SH-SY5Y (cell line): Measurements from ENCODE around the gene PGBD5.

Source experiments
- GATA2 ChIP-seq: IDR thresholded peaks from 2 replicates; pipeline ENCODE4 v1.6.1; 2011; ENCODE audit warnings: mild to moderate bottlenecking, low read depth, low read length
- GATA3 ChIP-seq: IDR thresholded peaks from 2 replicates; pipeline ENCODE4 v1.6.1; 2011; ENCODE audit warnings: low read depth, mild to moderate bottlenecking, low read length, moderate library complexity

Gene PGBD5

GRCh38 chr1:230356869-230357794 lies 69.0 kb downstream of the PGBD5 start:
- TF ChIP-seq GATA3 (no peak), GATA2 (no peak)

- no peak for TF ChIP-seq GATA2
- TF ChIP-seq GATA3, result no peak
Measured at GRCh38 chr1:230356190-230356589, 69.9 kb downstream of the PGBD5 start.

- TF ChIP-seq GATA2, result no peak
- TF ChIP-seq GATA3, result no peak
Measured at GRCh38 chr1:230355594-230355993, 70.5 kb downstream of the PGBD5 start.

- no peak for TF ChIP-seq GATA2
- no peak for TF ChIP-seq GATA3
Measured at GRCh38 chr1:230355128-230355527, 71.0 kb downstream of the PGBD5 start.

- no peak for TF ChIP-seq GATA2
- TF ChIP-seq GATA3, result no peak
Measured at GRCh38 chr1:230354005-230354404, 72.1 kb downstream of the PGBD5 start.

- TF ChIP-seq GATA2 (no peak), GATA3 (no peak)
Measured at GRCh38 chr1:230352537-230352936, 73.6 kb downstream of the PGBD5 start.

GRCh38 chr1:230351983-230352382 lies 74.1 kb downstream of the PGBD5 start:
- TF ChIP-seq GATA3 (no peak), GATA2 (no peak)

GRCh38 chr1:230351514-230351913 lies 74.6 kb downstream of the PGBD5 start:
- TF ChIP-seq GATA3, result no peak

- TF ChIP-seq GATA2, result no peak
- no peak for TF ChIP-seq GATA3
Measured at GRCh38 chr1:230350208-230350921, 75.8 kb downstream of the PGBD5 start.

GRCh38 chr1:230349020-230349393 lies 77.1 kb downstream of the PGBD5 start:
- no peak for TF ChIP-seq GATA3
- no peak for TF ChIP-seq GATA2

GRCh38 chr1:230348386-230349019 lies 77.6 kb downstream of the PGBD5 start:
- TF ChIP-seq GATA3, result no peak
- TF ChIP-seq GATA2, result no peak

GRCh38 chr1:230347896-230348295 lies 78.2 kb downstream of the PGBD5 start:
- TF ChIP-seq GATA3 (no peak), GATA2 (no peak)

GRCh38 chr1:230345139-230345885 lies 80.8 kb downstream of the PGBD5 start:
- no peak for TF ChIP-seq GATA2
- no peak for TF ChIP-seq GATA3

GRCh38 chr1:230342699-230343098 lies 83.4 kb downstream of the PGBD5 start:
- TF ChIP-seq GATA3 (no peak), GATA2 (no peak)

GRCh38 chr1:230342019-230342418 lies 84.1 kb downstream of the PGBD5 start:
- TF ChIP-seq GATA2 (no peak), GATA3 (no peak)
